Inflammatory macrophage treated with lipopolysaccharide for 4 hours (primary cell): ENCODE measurements around the gene TRIM13.
A peak's percentile ranks its signal among the peaks of the same experiment; 100 is the strongest.
"Not testable (repeated sequence)": the region's sequence is repeated elsewhere in the genome, so short reads cannot be mapped to it uniquely, and the experiment has no call there.

ENCODE experiments used
- DNase-seq: peaks from one replicate; pipeline ENCODE4 v3.0.0-alpha.2; 2020

Gene TRIM13

DNA sequence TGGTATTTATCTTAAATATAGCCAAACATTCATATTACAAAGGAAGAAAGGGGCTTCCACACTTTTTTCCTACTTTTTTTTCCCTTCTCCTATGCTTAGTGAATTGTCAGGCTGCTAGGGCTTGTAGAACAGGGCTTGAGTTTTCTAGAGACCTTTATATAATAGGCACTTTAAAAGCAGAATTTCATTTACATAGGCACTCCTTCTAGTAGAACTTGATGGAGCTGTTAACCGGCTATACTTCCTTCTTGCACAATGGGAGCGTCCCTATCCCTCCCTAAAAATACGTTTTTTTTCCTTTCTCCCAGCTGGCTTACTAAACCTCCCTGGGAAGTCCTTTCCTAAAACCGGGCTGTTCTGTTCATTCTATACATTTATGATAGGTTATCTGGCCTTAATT is 1.1 kb downstream of the TRIM13 start:
- DNase-seq = peak; percentile 22

DNA sequence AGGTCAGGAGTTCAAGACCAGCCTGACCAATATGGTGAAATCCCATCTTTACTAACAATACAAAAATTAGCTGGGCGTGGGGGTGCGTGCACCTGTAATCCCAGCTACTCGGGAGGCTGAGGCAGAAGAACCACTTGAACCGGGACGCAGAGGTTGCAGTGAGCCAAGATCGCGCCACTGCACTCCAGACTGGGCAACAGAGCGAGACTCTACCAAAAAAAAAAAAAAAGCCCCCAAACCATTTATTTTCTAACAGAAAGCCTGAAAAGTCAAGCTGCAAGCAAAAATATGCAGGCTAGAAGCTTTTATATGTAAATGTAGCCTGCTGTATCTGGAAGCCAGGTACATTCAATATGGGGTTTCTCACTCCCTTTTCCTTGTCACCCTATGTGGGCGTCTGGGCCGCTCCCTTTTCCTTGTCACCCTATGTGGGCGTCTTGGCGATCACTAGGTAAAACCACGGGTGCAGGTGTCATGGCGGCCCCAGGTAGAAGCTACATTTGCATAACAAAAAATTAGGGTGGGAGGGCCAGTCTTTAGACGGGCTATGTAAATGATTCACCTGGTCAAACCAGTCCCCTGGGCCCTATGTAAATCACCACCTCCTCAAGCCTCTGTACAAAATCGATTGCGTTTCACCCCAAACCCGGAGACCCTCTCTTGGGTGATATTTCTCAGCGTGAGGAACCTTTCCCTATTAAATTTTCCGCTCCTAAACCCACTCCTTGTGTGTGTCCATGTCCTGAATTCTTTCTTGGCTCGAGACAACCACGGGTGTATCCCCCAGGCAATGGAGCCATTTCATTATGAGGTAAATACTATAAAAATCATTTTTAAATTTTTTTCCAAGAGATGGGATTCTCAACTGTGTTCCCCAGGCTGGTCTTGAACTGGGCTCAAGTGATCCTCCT is 2.1 kb downstream of the TRIM13 start:
- no peak for DNase-seq

GRCh38 chr13:50001287-50001686 is 4.4 kb downstream of the TRIM13 start:
- no peak for DNase-seq

GRCh38 chr13:50006426-50007135 is 9.7 kb downstream of the TRIM13 start:
- no peak for DNase-seq

DNA sequence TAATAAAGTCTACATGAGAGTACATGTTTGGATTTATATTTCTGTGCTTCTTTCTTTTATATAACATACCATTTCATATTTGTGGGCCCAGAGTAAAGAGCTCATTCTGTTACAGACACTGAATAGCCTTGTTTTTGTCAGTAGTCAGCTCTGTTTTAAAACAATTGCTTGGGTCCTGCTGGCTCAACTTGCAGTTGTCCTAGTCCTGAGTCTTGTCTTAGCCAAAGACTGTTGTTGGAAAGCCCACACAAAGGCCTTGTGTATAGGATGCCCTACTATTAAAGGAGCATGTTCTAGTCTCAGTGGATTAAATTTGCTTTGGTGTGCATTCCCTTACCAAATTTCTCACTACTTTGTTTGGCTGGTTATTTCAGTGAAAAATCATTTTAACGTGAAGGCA is 14.6 kb downstream of the TRIM13 start:
- no peak for DNase-seq

GRCh38 chr13:50012396-50013169 is 15.7 kb downstream of the TRIM13 start:
- DNase-seq = no peak

DNA sequence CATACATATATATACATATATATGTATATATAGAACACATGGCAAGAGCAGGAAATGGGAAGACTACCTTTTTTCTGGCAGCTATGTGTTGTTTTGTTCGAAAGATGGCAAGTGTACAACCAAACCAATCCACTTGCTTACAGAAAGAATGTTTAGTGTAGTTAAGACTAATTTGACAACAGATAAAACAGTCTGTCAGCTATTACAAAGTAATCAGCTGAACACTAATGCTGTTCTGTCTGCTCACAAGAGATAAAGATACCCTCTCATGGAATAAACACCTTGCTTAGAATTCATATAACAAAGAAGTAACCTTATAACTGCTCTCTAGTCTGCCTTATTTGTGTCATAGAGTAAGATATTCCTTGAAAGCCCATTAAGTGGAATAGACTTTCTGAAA is 17.5 kb downstream of the TRIM13 start:
- no peak for DNase-seq

GRCh38 chr13:50015258-50015657 is 18.4 kb downstream of the TRIM13 start, which contains the start of gene KCNRG:
KCNRG (plus strand) TSS chr13:50015444; CDS start chr13:50015494, 50 bp downstream.
- no peak for DNase-seq

DNA sequence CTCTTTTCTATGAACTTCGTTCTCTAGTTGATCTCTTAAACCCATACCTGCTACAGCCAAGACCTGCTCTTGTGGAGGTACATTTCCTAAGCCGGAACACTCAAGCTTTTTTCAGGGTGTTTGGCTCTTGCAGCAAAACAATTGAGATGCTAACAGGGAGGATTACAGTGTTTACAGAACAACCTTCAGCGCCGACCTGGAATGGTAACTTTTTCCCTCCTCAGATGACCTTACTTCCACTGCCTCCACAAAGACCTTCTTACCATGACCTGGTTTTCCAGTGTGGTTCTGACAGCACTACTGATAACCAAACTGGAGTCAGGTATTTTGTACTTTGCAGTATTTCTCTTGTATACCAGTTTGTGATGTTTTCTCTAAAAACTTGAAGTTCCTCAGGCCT is 18.9 kb downstream of the TRIM13 start:
- no peak for DNase-seq

- no peak for DNase-seq
Measured at GRCh38 chr13:50016444-50016843, 19.6 kb downstream of the TRIM13 start.

DNA sequence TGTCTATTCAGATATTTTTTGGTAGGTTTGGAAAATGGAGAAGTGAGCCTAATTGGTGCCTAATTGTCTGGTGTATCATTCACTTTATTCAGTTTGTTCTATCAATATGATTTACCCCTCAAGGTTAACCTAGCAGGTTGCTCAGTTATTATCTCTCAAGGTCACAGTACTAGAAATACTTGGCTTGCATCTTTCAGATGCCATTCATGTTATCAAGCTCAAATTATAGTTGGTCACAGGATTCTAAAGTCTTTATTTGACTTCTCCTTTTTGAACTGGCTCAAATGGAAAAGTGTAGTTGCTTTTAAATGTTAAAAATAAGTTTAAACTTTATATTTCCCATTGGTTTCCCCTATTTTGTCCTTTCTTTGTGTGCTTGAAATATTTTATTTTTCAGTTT is 21.0 kb downstream of the TRIM13 start:
- DNase-seq = no peak

DNA sequence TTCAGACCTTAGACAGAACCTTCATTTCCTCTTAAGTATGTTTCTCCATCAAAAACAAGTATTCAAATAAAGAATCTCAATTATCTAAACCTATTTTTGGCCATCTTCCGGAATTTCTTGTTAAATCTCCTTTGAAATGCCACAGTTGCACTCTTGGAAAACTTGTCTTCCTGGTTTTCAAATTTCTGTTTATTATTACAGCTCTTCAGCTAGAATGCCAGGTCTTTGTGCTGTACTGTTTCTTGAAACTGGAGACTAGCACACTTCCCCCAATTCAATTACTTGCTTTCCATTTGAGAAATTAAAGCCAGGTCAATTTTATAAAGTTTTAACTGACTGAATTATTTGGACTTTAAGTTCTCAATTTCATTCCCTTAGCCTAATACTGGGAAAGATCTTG is 28.6 kb downstream of the TRIM13 start:
- DNase-seq = no peak

DNA sequence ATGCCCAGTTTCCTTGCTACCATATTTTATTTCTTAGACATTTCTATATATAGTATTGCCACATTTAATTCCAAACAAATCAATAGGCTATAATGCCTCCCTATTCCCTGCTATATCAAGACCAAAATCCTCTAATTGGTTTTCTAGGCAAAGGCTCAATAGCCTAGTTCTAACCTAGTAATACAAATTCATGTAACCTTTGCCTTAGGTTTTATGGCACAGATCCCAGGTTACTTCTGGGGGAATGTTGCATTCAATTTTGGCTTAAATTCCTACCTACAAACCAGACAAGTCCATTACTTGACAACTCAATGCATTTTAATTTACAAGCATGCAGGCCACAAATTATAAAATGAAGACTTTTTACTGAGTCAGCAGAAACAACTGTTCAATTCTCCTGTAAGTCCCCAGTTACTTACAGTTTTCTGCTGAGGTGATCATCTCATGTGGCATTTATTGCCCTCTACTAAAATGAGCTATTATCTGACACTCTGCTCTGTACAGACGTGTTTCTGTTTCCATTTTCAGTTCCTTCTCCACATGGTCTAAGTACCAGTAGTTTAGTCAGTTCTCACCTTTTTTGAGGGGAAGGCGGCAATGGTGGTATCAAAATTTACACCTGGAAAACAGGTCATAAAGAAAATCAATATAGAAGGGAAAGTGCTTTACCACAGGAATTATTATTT is 30.1 kb downstream of the TRIM13 start:
- DNase-seq = peak; percentile 25

GRCh38 chr13:50030315-50030714 is 33.5 kb downstream of the TRIM13 start:
- DNase-seq = no peak

GRCh38 chr13:50033725-50034124 is 36.9 kb downstream of the TRIM13 start:
- no peak for DNase-seq

- no peak for DNase-seq
Measured at GRCh38 chr13:50037788-50038187, 40.9 kb downstream of the TRIM13 start.

- DNase-seq = no peak
Measured at GRCh38 chr13:50038266-50038665, 41.4 kb downstream of the TRIM13 start.

GRCh38 chr13:50052478-50052877 is 55.6 kb downstream of the TRIM13 start:
- no peak for DNase-seq

GRCh38 chr13:50053844-50054243 is 57.0 kb downstream of the TRIM13 start:
- DNase-seq = peak; percentile 22

GRCh38 chr13:50055454-50055853 is 58.6 kb downstream of the TRIM13 start:
- peak; percentile 49 for DNase-seq

- DNase-seq = no peak
Measured at GRCh38 chr13:50060718-50061117, 63.9 kb downstream of the TRIM13 start.

DNA sequence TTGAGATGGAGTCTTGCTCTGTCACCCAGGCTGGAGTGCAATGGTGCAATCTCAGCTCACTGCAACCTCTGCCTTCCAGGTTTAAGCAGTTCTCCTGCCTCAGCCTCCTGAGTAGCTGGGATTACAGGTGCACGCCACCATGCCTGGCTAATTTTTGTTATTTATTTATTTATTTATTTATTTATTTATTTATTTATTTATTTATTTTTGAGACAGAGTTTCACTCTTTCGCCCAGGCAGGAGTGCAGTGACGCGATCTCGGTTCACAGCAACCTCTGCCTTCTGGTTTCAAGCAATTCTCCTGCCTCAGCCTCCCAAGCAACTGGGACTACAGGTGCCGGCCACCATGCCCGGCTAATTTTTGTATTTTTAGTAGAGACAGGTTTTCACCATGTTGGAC is 65.5 kb downstream of the TRIM13 start:
- not testable (repeated sequence) for DNase-seq

- no peak for DNase-seq
Measured at GRCh38 chr13:50065712-50066111, 68.9 kb downstream of the TRIM13 start.
